ENCODE results near the gene ELK3. TPM values are rescaled to one million over a fixed set of nuclear protein-coding genes. Genes with fewer than 3 reads are reported as not detected.
A peak's percentile ranks its signal among the peaks of the same experiment; 100 is the strongest.
"Not testable (repeated sequence)": the region's sequence is repeated elsewhere in the genome, so short reads cannot be mapped to it uniquely, and the experiment has no call there.

Gene ELK3
- polyA plus RNA-seq, 1 donor, result 52.9 TPM

- no peak for DNase-seq
Measured at GRCh38 chr12:96303653-96304052, 109.5 kb downstream of the ELK3 start.

GRCh38 chr12:96305665-96306064 lies 111.5 kb downstream of the ELK3 start:
- DNase-seq, result no peak

- DNase-seq, result no peak
Measured at GRCh38 chr12:96308881-96309280, 114.7 kb downstream of the ELK3 start.

DNA sequence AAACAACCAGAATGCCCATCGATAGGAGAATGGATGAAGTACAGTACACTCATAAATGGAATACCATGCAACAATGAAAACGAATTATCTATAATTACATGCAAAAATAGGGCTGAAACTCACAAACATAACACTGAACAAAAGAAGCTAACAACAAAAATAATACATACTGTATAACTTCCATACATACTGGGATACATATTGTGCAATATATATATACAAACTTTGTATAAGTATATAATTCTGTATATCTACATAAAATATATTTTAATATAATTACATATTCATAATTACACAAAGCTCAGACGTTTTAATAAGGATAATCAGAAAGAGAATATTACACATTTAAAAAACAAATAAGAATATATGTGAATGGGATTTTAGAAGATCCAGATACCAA lies 115.9 kb downstream of the ELK3 start:
- no peak for DNase-seq

DNA sequence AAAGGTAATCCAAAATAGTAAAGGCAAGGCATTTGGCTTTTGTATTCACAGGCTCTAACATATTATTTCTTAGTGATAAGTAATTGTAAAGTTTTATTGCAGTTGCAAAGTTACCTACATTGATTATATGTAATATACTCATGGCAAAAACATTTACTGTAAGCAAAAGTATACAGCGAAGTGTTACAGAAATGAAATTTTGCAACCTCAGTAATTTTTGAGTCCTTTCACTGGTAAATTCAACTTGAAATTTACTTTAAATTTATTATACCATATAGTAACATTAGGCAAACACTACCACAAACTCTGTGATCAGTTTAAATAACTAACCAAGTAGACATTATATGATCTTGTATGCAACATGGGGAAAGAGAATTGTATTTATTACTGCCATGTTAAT lies 117.0 kb downstream of the ELK3 start:
- no peak for DNase-seq

DNA sequence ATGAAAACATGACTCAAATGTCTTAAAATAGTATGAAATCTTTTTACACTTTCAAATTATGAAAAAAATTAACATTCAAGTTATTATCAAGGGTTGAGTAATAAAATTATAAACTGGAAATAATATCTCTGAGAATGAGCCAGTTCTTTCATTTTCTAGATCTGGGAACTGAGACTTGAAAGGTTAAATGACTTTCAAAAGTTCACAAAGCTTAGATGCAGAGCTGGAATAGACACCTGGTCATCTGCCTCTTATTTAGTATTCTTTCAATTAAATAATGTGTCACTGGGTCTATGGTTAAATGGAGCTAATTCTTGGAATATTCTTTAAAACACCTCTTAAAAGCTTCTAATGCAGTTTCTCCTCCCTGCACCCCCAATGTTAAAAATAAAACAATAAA lies 119.4 kb downstream of the ELK3 start:
- DNase-seq, result no peak

DNA sequence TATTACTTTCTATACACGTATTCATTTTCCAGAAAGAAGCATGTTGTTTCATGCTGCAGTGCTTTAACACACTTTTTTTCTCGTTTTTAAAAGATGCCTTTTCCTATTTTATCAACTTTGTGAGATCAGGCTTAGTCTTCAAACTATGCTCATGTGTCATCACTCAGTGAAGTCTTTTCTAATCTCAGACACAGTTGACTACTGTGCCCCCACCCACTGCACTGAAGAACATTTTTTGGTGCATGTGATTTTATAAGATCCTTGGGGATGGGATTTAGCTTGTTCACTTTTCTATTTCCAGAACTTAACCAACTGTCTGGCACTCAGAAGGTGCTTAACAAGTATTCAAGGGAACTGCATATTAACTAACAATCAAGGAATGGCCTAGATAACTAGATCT lies 120.5 kb downstream of the ELK3 start:
- no peak for DNase-seq

DNA sequence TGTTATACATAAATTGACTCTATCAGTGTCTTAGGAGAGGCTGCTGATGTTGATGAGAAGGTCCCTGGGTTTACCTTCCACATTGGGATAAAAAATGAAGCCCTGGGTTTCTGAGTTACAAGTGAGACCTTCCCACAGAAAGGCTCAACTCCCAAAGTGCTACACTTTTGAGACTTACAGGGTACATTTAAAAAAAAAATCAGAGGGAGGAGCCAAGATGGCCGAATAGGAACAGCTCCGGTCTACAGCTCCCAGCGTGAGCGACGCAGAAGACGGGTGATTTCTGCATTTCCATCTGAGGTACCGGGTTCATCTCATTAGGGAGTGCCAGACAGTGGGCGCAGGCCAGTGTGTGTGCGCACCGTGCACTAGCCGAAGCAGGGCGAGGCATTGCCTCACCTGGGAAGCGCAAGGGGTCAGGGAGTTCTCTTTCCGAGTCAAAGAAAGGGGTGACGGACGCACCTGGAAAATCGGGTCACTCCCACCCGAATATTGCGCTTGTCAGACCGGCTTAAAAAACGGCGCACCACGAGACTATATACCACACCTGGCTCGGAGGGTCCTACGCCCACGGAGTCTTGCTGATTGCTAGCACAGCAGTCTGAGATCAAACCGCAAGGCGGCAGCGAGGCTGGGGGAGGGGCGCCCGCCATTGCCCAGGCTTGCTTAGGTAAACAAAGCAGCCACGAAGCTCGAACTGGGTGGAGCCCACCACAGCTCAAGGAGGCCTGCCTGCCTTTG lies 121.7 kb downstream of the ELK3 start:
- peak; percentile 7 for DNase-seq

DNA sequence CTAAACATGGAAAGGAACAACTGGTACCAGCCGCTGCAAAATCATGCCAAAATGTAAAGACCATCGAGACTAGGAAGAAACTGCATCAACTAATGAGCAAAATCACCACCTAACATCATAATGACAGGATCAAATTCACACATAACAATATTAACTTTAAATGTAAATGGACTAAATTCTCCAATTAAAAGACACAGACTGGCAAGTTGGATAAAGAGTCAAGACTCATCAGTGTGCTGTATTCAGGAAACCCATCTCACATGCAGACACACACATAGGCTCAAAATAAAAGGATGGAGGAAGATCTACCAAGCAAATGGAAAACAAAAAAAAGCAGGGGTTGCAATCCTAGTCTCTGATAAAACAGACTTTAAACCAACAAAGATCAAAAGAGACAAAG lies 123.6 kb downstream of the ELK3 start:
- DNase-seq, result not testable (repeated sequence)

Other genes starting within 250 kb of the ELK3 start
- 1.5 TPM for gene HAL, start 198.0 kb upstream of the ELK3 start, polyA plus RNA-seq (ENCODE audit: insufficient read length)
- 146 TPM for gene LTA4H, start 158.8 kb upstream of the ELK3 start, polyA plus RNA-seq (ENCODE audit: insufficient read length)
- gene CDK17, start 206.1 kb downstream of the ELK3 start, polyA plus RNA-seq (ENCODE audit: insufficient read length), result 45.7 TPM